GM12891 (cell line): ENCODE data around the gene TSPAN15.
A peak's percentile ranks its signal among the peaks of the same experiment; 100 is the strongest.

ENCODE experiments used
- DNase-seq: peaks from one replicate; pipeline ENCODE4 v3.0.0; 2011; ENCODE audit warnings: low spot score; ENCODE audit not compliant: insufficient read length
- FAIRE-seq: peaks from 2 replicates; lab custom pipeline; 2011; peaks lifted over from hg19 to GRCh38; lab: Jason Lieb, UNC
- PAX5 ChIP-seq: IDR thresholded peaks from 2 replicates; pipeline ENCODE4 v1.6.1; 2011; ENCODE audit warnings: low read length, moderate library complexity, mild to moderate bottlenecking; ENCODE audit not compliant: insufficient read depth, severe bottlenecking
- POLR2A ChIP-seq: IDR thresholded peaks from 2 replicates; pipeline ENCODE4 v1.6.1; 2011; ENCODE audit warnings: low read depth, low read length, control low read depth
- POLR2AphosphoS5 ChIP-seq: IDR thresholded peaks from 2 replicates; pipeline ENCODE4 v1.6.1; 2011; ENCODE audit warnings: low read depth, low read length, control low read depth
- POU2F2 ChIP-seq: IDR thresholded peaks from 2 replicates; pipeline ENCODE4 v1.6.1; 2011; ENCODE audit warnings: low read depth, mild to moderate bottlenecking, control low read depth, low read length, moderate library complexity
- SPI1 ChIP-seq: IDR thresholded peaks from 2 replicates; pipeline ENCODE4 v1.6.1; 2011; ENCODE audit warnings: low read depth, low read length, control low read depth
- TAF1 ChIP-seq: IDR thresholded peaks from 2 replicates; pipeline ENCODE4 v1.6.1; 2011; ENCODE audit warnings: low read depth, low read length, control low read depth

TSPAN15 gene

GRCh38 chr10:69408318-69409175, 42.7 kb upstream of the TSPAN15 start:
- FAIRE-seq (peak; percentile 98), DNase-seq (peak; percentile 94)
- peak; percentile 37; the same call in 1 of the 2 replicates for TF ChIP-seq TAF1
- no peak for TF ChIP-seq POLR2A

GRCh38 chr10:69409176-69409495, 42.1 kb upstream of the TSPAN15 start:
- no peak for TF ChIP-seq SPI1
- no peak for TF ChIP-seq PAX5
- TF ChIP-seq POLR2AphosphoS5: no peak
- TF ChIP-seq POLR2A: no peak
- no peak for TF ChIP-seq TAF1
- TF ChIP-seq POU2F2: no peak
- FAIRE-seq: no peak
- DNase-seq: no peak

GRCh38 chr10:69409968-69410367, 41.3 kb upstream of the TSPAN15 start:
- TF ChIP-seq SPI1: peak; percentile 77
- no peak for TF ChIP-seq PAX5
- FAIRE-seq (no peak), DNase-seq (no peak)

- no peak for DNase-seq
- FAIRE-seq: no peak
- TF ChIP-seq POU2F2 (no peak), POLR2A (no peak)
These were observed 40.8 kb upstream of the TSPAN15 start for GRCh38 chr10:69410487-69410886.

- FAIRE-seq (no peak), DNase-seq (no peak)
- TF ChIP-seq POU2F2 (no peak), POLR2AphosphoS5 (no peak), TAF1 (no peak), PAX5 (no peak), SPI1 (no peak), POLR2A (no peak)
These were observed 39.8 kb upstream of the TSPAN15 start for GRCh38 chr10:69411476-69411875.

- DNase-seq (no peak), FAIRE-seq (no peak)
- TF ChIP-seq POLR2A (no peak), POLR2AphosphoS5 (no peak), SPI1 (no peak), TAF1 (no peak), PAX5 (no peak), POU2F2 (no peak)
These were observed 39.0 kb upstream of the TSPAN15 start for GRCh38 chr10:69412232-69412790.

- peak; percentile 41 for FAIRE-seq
- peak; percentile 41 for DNase-seq
- TF ChIP-seq POLR2A (no peak), POLR2AphosphoS5 (no peak), SPI1 (no peak), POU2F2 (no peak), PAX5 (no peak), TAF1 (no peak)
These were observed 37.9 kb upstream of the TSPAN15 start for GRCh38 chr10:69413221-69413865.

- no peak for FAIRE-seq
- DNase-seq: no peak
These were observed 36.9 kb upstream of the TSPAN15 start for GRCh38 chr10:69414036-69415018.

GRCh38 chr10:69415049-69415448, 36.2 kb upstream of the TSPAN15 start:
- TF ChIP-seq POLR2AphosphoS5 (no peak), SPI1 (no peak), POLR2A (no peak)
- no peak for DNase-seq
- no peak for FAIRE-seq

More at GRCh38 chr10:69414036-69415018, 36.9 kb upstream of the TSPAN15 start:
- TF ChIP-seq TAF1: no peak
- TF ChIP-seq POLR2AphosphoS5: no peak
- no peak for TF ChIP-seq PAX5
- no peak for TF ChIP-seq POLR2A
- TF ChIP-seq POU2F2: no peak
- no peak for TF ChIP-seq SPI1

GRCh38 chr10:69415951-69416350, 35.3 kb upstream of the TSPAN15 start:
- no peak for FAIRE-seq

More at GRCh38 chr10:69415951-69416350, 35.3 kb upstream of the TSPAN15 start:
- TF ChIP-seq POLR2A (no peak), POU2F2 (no peak), PAX5 (no peak), POLR2AphosphoS5 (no peak), SPI1 (no peak), TAF1 (no peak)
- no peak for DNase-seq
